GM21737 (cell line): ENCODE measurements around the gene CHERP.
"Not testable (repeated sequence)": the region's sequence is repeated elsewhere in the genome, so short reads cannot be mapped to it uniquely, and the experiment has no call there.

Source experiments
- ATAC-seq: cut with Tn5 transposase; IDR thresholded peaks from one replicate; pipeline ENCODE4 v1.9.1; 2021; ENCODE audit warnings: mild to moderate bottlenecking, moderate library complexity; ENCODE audit not compliant: unreplicated experiment

Gene CHERP

GRCh38 chr19:16544473-16545231, 2.4 kb upstream of the CHERP start:
- no peak for ATAC-seq

- not testable (repeated sequence) for ATAC-seq
Observed at GRCh38 chr19:16543734-16544133, 1.5 kb upstream of the CHERP start.

- no peak for ATAC-seq
Observed at GRCh38 chr19:16542910-16543472, 754 bp upstream of the CHERP start.

- ATAC-seq, result peak; percentile 9
Observed at GRCh38 chr19:16541526-16542044, 652 bp downstream of the CHERP start.

GRCh38 chr19:16540948-16541347, 1.3 kb downstream of the CHERP start:
- no peak for ATAC-seq

- no peak for ATAC-seq
Observed at GRCh38 chr19:16537111-16537510, 5.1 kb downstream of the CHERP start.

GRCh38 chr19:16536130-16536529, 6.1 kb downstream of the CHERP start:
- ATAC-seq, result no peak

GRCh38 chr19:16535381-16535780, 6.9 kb downstream of the CHERP start:
- ATAC-seq, result no peak

- no peak for ATAC-seq
Observed at GRCh38 chr19:16532440-16533234, 9.6 kb downstream of the CHERP start.

- ATAC-seq, result no peak
Observed at GRCh38 chr19:16531380-16531669, 10.9 kb downstream of the CHERP start.

GRCh38 chr19:16530540-16531379, 11.5 kb downstream of the CHERP start:
- no peak for ATAC-seq

GRCh38 chr19:16529466-16530144, 12.6 kb downstream of the CHERP start:
- no peak for ATAC-seq

GRCh38 chr19:16527971-16528521, 14.2 kb downstream of the CHERP start:
- ATAC-seq, result no peak

- ATAC-seq, result no peak
Observed at GRCh38 chr19:16527334-16527935, 14.8 kb downstream of the CHERP start.

- no peak for ATAC-seq
Observed at GRCh38 chr19:16525751-16526481, 16.3 kb downstream of the CHERP start.

GRCh38 chr19:16524991-16525734, 17.1 kb downstream of the CHERP start:
- no peak for ATAC-seq

GRCh38 chr19:16522559-16523377, 19.5 kb downstream of the CHERP start:
- no peak for ATAC-seq
